PC-9 (cell line): Measurements from ENCODE around the gene THY1. TPM values are rescaled to one million over a fixed set of nuclear protein-coding genes. Genes with fewer than 3 reads are reported as not detected.

ENCODE experiments used
- BruUV-seq: library from RNA; stranded (reverse); fragments of 400-500 nt; replicated peaks from 2 replicates; lab custom pipeline; 2021; lab: Mats Ljungman, UMichigan
- CTCF ChIA-PET: fragments of 300-600 bp; sonication (Branson Sonifier 250); formaldehyde crosslinking; loops from one replicate; lab custom pipeline; 2022; ENCODE audit warnings: antibody characterized with exemption; lab: Charles Lee
- POLR2A ChIA-PET: fragments of 300-600 bp; sonication (Branson Sonifier 250); formaldehyde crosslinking; loops from one replicate; lab custom pipeline; 2022; ENCODE audit warnings: antibody characterized with exemption; ENCODE audit not compliant: unreplicated experiment; lab: Charles Lee
- DNase-seq, 2 experiments: peaks; one replicate each; pipeline versions ENCODE4 v3.0.0 to v3.0.0-alpha.2; 2015 to 2022; ENCODE audit warnings: mixed read lengths in 1 of 2
- H2AFZ ChIP-seq: fragments of 200-600 bp; sonication (generic); 2 replicates; pipeline ENCODE4 v1.8.1; 2017; ENCODE audit warnings: antibody characterized with exemption
- H3F3A ChIP-seq: fragments of 200-600 bp; sonication (generic); 2 replicates; pipeline ENCODE4 v1.8.1; 2017; ENCODE audit warnings: antibody characterized with exemption, mild to moderate bottlenecking, low read depth; ENCODE audit not compliant: insufficient read depth
- H3K27ac ChIP-seq: fragments of 200-600 bp; sonication (generic); 2 replicates; pipeline ENCODE4 v1.6.1; 2016; ENCODE audit warnings: mixed run types
- H3K27me3 ChIP-seq: fragments of 200-600 bp; sonication (generic); 2 replicates; pipeline ENCODE4 v1.6.1; 2016; ENCODE audit warnings: low read depth, mixed run types; ENCODE audit not compliant: insufficient read depth
- H3K36me3 ChIP-seq: fragments of 200-600 bp; sonication (generic); 2 replicates; pipeline ENCODE4 v1.6.1; 2016; ENCODE audit warnings: low read depth, mixed run types
- H3K4me1 ChIP-seq: fragments of 200-600 bp; sonication (generic); replicated peaks from 2 replicates; pipeline ENCODE4 v1.6.1; 2016; ENCODE audit warnings: mixed run types; ENCODE audit not compliant: insufficient read depth
- H3K4me2 ChIP-seq: fragments of 200-600 bp; sonication (generic); 2 replicates; pipeline ENCODE4 v1.6.1; 2017; ENCODE audit warnings: mixed run types
- H3K4me3 ChIP-seq: fragments of 200-600 bp; sonication (generic); 2 replicates; pipeline ENCODE4 v1.6.1; 2016; ENCODE audit warnings: mixed run types
- H3K79me2 ChIP-seq: fragments of 200-600 bp; sonication (generic); 2 replicates; pipeline ENCODE4 v1.6.1; 2017; ENCODE audit warnings: low read depth, mixed run types
- H3K9me2 ChIP-seq: fragments of 200-600 bp; sonication (generic); 2 replicates; pipeline ENCODE4 v1.8.1; 2017; ENCODE audit warnings: mild to moderate bottlenecking; ENCODE audit not compliant: insufficient read depth
- H3K9me3 ChIP-seq: fragments of 200-600 bp; sonication (generic); 2 replicates; pipeline ENCODE4 v1.8.1; 2016; ENCODE audit warnings: low read depth; ENCODE audit not compliant: insufficient read depth
- H4K20me1 ChIP-seq: fragments of 200-600 bp; sonication (generic); 2 replicates; pipeline ENCODE4 v1.8.1; 2017; ENCODE audit not compliant: insufficient read depth
- EZH2 ChIP-seq: fragments of 200-600 bp; sonication (generic); IDR thresholded peaks from 2 replicates; pipeline ENCODE4 v1.8.0; 2017; ENCODE audit warnings: antibody characterized with exemption, low read depth
- intact Hi-C: fragments of 100-400 bp; cut with micrococcal nuclease; formaldehyde crosslinking; loops from one replicate; pipeline ENCODE4 v1.10.0; 2022; ENCODE audit not compliant: unreplicated experiment
- total RNA-seq: library from RNA; stranded (reverse); gene quantifications from 2 replicates; pipeline ENCODE4 v1.2.3, GENCODE V29; 2021
- TF ChIP-seq, protein P1 (sequence below): fragments of 200-600 bp; sonication (generic); conservative IDR thresholded peaks from 2 replicates; pipeline ENCODE4 v1.6.1; 2017; ENCODE audit warnings: mixed run types, antibody characterized with exemption, mild to moderate bottlenecking, moderate library complexity

Gene THY1
- total RNA-seq, 1 experiment from 2014 or later: not detected

DNA sequence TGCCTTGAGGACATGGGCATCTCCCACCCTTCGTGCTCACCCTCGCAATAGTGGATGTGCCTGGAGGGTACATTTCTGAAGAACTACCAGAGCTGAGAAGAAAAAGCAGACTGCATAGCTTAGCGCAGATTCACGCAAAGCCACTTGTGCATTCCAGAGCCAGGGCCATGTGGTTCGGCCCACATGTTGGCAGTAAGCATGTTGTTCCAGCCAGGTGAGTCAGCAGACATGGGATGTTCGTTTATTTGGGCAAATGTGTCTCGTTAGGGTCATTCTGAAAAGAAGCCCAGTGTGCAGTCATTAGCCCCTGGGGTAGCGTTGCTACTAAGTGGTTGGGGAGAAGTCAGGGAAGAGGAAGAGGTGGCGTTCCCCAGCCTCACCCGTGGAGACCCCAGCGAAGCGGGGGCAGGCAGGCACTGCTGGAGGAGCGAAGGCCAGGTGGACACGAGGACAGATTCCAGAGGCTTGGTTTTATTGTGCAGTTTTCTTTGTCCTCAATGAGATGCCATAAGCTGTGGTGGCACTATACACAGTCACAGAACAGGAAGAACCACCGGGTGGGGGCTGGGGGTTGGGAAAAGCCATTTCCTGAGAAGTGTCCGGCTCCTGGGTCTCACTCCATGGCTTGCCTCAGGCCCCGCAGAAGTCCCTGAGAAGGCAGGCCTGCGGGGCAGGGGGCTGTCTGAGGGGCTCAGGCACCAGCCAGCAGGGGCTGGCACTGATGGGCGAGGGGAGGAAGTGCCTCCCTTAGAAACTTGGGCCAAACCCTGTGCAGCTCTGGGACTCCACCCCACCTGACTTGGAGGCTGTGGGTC is 5.0 kb downstream of the THY1 start:
- no TSS peak for BruUV-seq
- no peaks in the 10 kb centered on the region for H3K79me2 ChIP-seq
- H3K9me3 ChIP-seq: no peaks in the 10 kb centered on the region
- ChIA-PET POLR2A (no interaction called here), CTCF (no interaction called here)
- no peak overlapping the region for H2AFZ ChIP-seq
- TF ChIP-seq, protein P1, sequence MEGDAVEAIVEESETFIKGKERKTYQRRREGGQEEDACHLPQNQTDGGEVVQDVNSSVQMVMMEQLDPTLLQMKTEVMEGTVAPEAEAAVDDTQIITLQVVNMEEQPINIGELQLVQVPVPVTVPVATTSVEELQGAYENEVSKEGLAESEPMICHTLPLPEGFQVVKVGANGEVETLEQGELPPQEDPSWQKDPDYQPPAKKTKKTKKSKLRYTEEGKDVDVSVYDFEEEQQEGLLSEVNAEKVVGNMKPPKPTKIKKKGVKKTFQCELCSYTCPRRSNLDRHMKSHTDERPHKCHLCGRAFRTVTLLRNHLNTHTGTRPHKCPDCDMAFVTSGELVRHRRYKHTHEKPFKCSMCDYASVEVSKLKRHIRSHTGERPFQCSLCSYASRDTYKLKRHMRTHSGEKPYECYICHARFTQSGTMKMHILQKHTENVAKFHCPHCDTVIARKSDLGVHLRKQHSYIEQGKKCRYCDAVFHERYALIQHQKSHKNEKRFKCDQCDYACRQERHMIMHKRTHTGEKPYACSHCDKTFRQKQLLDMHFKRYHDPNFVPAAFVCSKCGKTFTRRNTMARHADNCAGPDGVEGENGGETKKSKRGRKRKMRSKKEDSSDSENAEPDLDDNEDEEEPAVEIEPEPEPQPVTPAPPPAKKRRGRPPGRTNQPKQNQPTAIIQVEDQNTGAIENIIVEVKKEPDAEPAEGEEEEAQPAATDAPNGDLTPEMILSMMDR: no peak
- TF ChIP-seq EZH2: no peak
- no peak overlapping the region for H3K4me3 ChIP-seq
- no peaks in the 10 kb centered on the region for H3K9me2 ChIP-seq
- 0 out of 2 replicates have a peak, but pooled peaks cover 3% of the 10 kb centered on the region for H3K4me1 ChIP-seq
- no peak overlapping the region for H3K27ac ChIP-seq
- intact Hi-C loops: no loop called here
- H3K36me3 ChIP-seq: no peaks in the 10 kb centered on the region
- DNase-seq: peak in 1 of 2 experiments; percentile 48
- H3K4me2 ChIP-seq: no peak overlapping the region
- no peaks in the 10 kb centered on the region for H4K20me1 ChIP-seq
- no peaks in the 10 kb centered on the region for H3K27me3 ChIP-seq
- H3F3A ChIP-seq: no peaks in the 10 kb centered on the region

GRCh38 chr11:119416606-119417580 is 6.1 kb downstream of the THY1 start:
- H2AFZ ChIP-seq: no peak overlapping the region
- H3K79me2 ChIP-seq: no peaks in the 10 kb centered on the region
- no peaks in the 10 kb centered on the region for H3K36me3 ChIP-seq
- H3K4me2 ChIP-seq: no peak overlapping the region
- TF ChIP-seq EZH2: no peak
- TF ChIP-seq, protein P1: no peak
- BruUV-seq: no TSS peak
- no peaks in the 10 kb centered on the region for H4K20me1 ChIP-seq
- H3K9me3 ChIP-seq: no peaks in the 10 kb centered on the region
- no peak overlapping the region for H3K4me3 ChIP-seq
- DNase-seq: no peak
- 0 out of 2 replicates have a peak, but pooled peaks cover 3% of the 10 kb centered on the region for H3K4me1 ChIP-seq
- H3K27ac ChIP-seq: no peak overlapping the region
- H3F3A ChIP-seq: no peaks in the 10 kb centered on the region
- no peaks in the 10 kb centered on the region for H3K9me2 ChIP-seq
- no peaks in the 10 kb centered on the region for H3K27me3 ChIP-seq
- ChIA-PET CTCF (no interaction called here), POLR2A (no interaction called here)
- intact Hi-C loops: no loop called here

DNA sequence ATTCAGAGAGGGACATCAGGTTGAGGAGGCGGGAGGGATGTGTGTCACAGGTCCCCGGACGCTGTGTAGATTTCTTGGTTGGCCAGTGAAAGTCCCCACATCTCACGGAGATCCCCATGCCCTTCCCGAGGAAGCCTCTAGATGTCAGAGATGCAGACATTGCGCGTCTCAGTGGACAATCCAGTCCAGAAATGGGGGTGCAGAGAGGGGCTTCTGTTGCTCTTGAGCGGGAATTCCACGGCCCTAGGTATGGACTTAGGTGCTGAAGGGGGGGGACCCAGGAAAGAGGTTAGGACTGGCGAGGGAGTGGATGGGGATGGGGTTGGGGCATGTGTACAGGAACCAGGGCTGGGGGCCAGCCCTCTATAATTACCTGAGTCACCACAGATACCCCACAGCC is 7.0 kb downstream of the THY1 start:
- no peaks in the 10 kb centered on the region for H3K9me2 ChIP-seq
- no peaks in the 10 kb centered on the region for H3K9me3 ChIP-seq
- intact Hi-C loops: no loop called here
- TF ChIP-seq, protein P1: no peak
- no peak for TF ChIP-seq EZH2
- H3K4me2 ChIP-seq: no peak overlapping the region
- no peak overlapping the region for H3K27ac ChIP-seq
- no peaks in the 10 kb centered on the region for H3K36me3 ChIP-seq
- no peaks in the 10 kb centered on the region for H3F3A ChIP-seq
- ChIA-PET POLR2A (no interaction called here), CTCF (no interaction called here)
- H3K4me3 ChIP-seq: no peak overlapping the region
- DNase-seq: no peak
- H4K20me1 ChIP-seq: no peaks in the 10 kb centered on the region
- 0 out of 2 replicates have a peak, but pooled peaks cover 3% of the 10 kb centered on the region for H3K4me1 ChIP-seq
- no peaks in the 10 kb centered on the region for H3K27me3 ChIP-seq
- no TSS peak for BruUV-seq
- no peak overlapping the region for H2AFZ ChIP-seq
- H3K79me2 ChIP-seq: no peaks in the 10 kb centered on the region
